Pancreas (tissue), 10 donors: Measurements from ENCODE around the gene PIMREG. TPM values are rescaled to one million over a fixed set of nuclear protein-coding genes. Genes with fewer than 3 reads are reported as not detected.

Source experiments
- ATAC-seq, 4 donors: fragments of 200-7000 bp; cut with Tn5 transposase; one replicate each; pipeline versions ENCODE4 v1.8.0 to v1.9.1; 2020; ENCODE audit warnings: mild to moderate bottlenecking in 4 of 4, moderate library complexity in 4 of 4
- DNase-seq, 6 donors: peaks; one replicate each; pipeline ENCODE4 v3.0.0-alpha.2; 2020
- FAIRE-seq: peaks from 2 replicates; lab custom pipeline; 2012; peaks lifted over from hg19 to GRCh38; lab: Jason Lieb, UNC
- H3K27ac ChIP-seq, 4 donors: fragments of 200-600 bp; sonication (generic); 1 replicate in 3 of 4; 2 replicates in 1 of 4; pipeline versions ENCODE4 v1.5.0 to v1.8.0; 2020
- H3K27me3 ChIP-seq, 4 donors: fragments of 200-600 bp; one replicate each; pipeline ENCODE4 v1.8.0; 2021
- H3K36me3 ChIP-seq, 3 donors: fragments of 200-600 bp; sonication (generic) in 1 of 3; one replicate each; pipeline versions ENCODE4 v1.5.0 to v1.8.0; 2020 to 2021
- H3K4me1 ChIP-seq, 3 donors: fragments of 200-600 bp; one replicate each; pipeline ENCODE4 v1.8.0; 2021
- H3K4me3 ChIP-seq, 4 donors: fragments of 200-600 bp; sonication (generic) in 2 of 4; one replicate each; pipeline versions ENCODE4 v1.5.0 to v1.8.0; 2020 to 2021
- H3K9me3 ChIP-seq, 4 donors: fragments of 200-600 bp; one replicate each; pipeline ENCODE4 v1.8.0; 2021
- CTCF ChIP-seq, 4 donors: fragments of 200-600 bp; sonication (generic) in 3 of 4; IDR thresholded peaks; one replicate each; pipeline versions ENCODE4 v1.5.0 to v1.8.0; 2021; ENCODE audit warnings: antibody characterized with exemption in 4 of 4
- WGBS, 2 donors: extraction: QIAGEN DNeasy Blood & Tissue Kit; methylation state at CpG; one replicate each; pipeline ENCODE4 v1.1.7; 2013; 5-methylcytosine and 5-hydroxymethylcytosine counted together
- intact Hi-C, 3 donors: fragments of 100-400 bp; cut with DNase I; formaldehyde crosslinking; loops; one replicate each; pipeline versions ENCODE4 v1.11.1 to v1.14.2; 2022
- polyA plus RNA-seq, 2 donors: library from polyadenylated mRNA; stranded (reverse); fragments of 200-250 nt; gene quantifications; one replicate each; pipeline ENCODE4 v1.2.3, GENCODE V29; 2013
- total RNA-seq, 6 donors: library from RNA; stranded (reverse); fragmentation: NEBNext Ultra II Directional in 4 of 6; extraction: Animal tissue kit (Norgen Biotek cat#: 25700) in 4 of 6; gene quantifications; one replicate each; pipeline versions ENCODE4 v1.2.1 to v1.2.4, GENCODE V29; 2021 to 2023
- donor health status: healthy with polysubstance abuse.
- donor health status: DM: no; HTN: no; CAD: no; lungs with moderate emphysema.
- donor health status: DM: no; HTN: no; CAD: no.
- donor health status: control.
- donor health status: control.
- donor health status: Bipolar disorder and iron deficiency.
- donor health status: DM: yes; HTN: yes; CAD: no.
- donor health status: DM: no; HTN: no; CAD: no.
- donor health status: DM: no; HTN: no; CAD: no.
- donor health status: DM: yes; HTN: yes; CAD: no.

The PIMREG gene
- total and polyA plus RNA-seq, 8 donors: 0.09 to 0.50 (median 0.14) TPM; not detected in 4

GRCh38 chr17:6470751-6471521, 26.7 kb downstream of the PIMREG start:
- Histone ChIP-seq H3K36me3 (no peaks in the 10 kb centered on the region), H3K27me3 (no peaks in the 10 kb centered on the region), H3K27ac (no peak overlapping the region), H3K4me1 (no peaks in the 10 kb centered on the region), H3K9me3 (no peaks in the 10 kb centered on the region), H3K4me3 (no peak overlapping the region)
- ATAC-seq: no peak
- DNase-seq: peak in 1 of 6 donors; percentile 61
- intact Hi-C loops: loop anchor here in 1 of 3 donors (10.0 kb wide), 1 partner anchor 174 kb away; the partner anchor contains the start of genes KIAA0753 and TXNDC17
- TF ChIP-seq CTCF (IDR thresholded peaks at IDR 0.05): no peak
- WGBS, 2 donors: 83 to 86% methylated on average over 9 to 17 of the region's 17 CpGs
- no peak for FAIRE-seq

GRCh38 chr17:6471531-6472465, 27.5 kb downstream of the PIMREG start:
- TF ChIP-seq CTCF (IDR thresholded peaks at IDR 0.05): no peak
- H3K27me3 ChIP-seq: no peaks in the 10 kb centered on the region
- DNase-seq (no peak), FAIRE-seq (no peak), ATAC-seq (no peak)
- no peaks in the 10 kb centered on the region for H3K4me1 ChIP-seq
- no peak overlapping the region for H3K27ac ChIP-seq
- H3K4me3 ChIP-seq: no peak overlapping the region
- H3K36me3 ChIP-seq: no peaks in the 10 kb centered on the region
- WGBS, 2 donors: 63 to 70% methylated on average over 19 of the region's 19 CpGs
- intact Hi-C loops: loop anchor here in 1 of 3 donors (10.0 kb wide), 1 partner anchor 173 kb away; the partner anchor contains the start of genes KIAA0753 and TXNDC17
- H3K9me3 ChIP-seq: no peaks in the 10 kb centered on the region

GRCh38 chr17:6472517-6472916, 28.3 kb downstream of the PIMREG start:
- intact Hi-C loops: loop anchor here in 1 of 3 donors (10.0 kb wide), 1 partner anchor 172 kb away; the partner anchor contains the start of genes KIAA0753 and TXNDC17
- Histone ChIP-seq H3K27me3 (no peaks in the 10 kb centered on the region), H3K27ac (no peak overlapping the region), H3K36me3 (no peaks in the 10 kb centered on the region), H3K4me1 (no peaks in the 10 kb centered on the region), H3K9me3 (no peaks in the 10 kb centered on the region), H3K4me3 (no peak overlapping the region)
- WGBS, 2 donors: 85 to 91% methylated on average over 10 of the region's 10 CpGs
- no peak for DNase-seq
- no peak for ATAC-seq
- TF ChIP-seq CTCF (IDR thresholded peaks at IDR 0.05): no peak
- no peak for FAIRE-seq

- FAIRE-seq (no peak), DNase-seq (peak; percentile 62 to 91 (median 82)), ATAC-seq (peak; percentile 90 to 98 (median 94))
- TF ChIP-seq CTCF (IDR thresholded peaks at IDR 0.05): peak; percentile 95 to 97 (median 96)
- Histone ChIP-seq H3K36me3 (no peaks in the 10 kb centered on the region), H3K9me3 (no peaks in the 10 kb centered on the region), H3K27ac (no peak overlapping the region), H3K4me1 (no peaks in the 10 kb centered on the region), H3K27me3 (no peaks in the 10 kb centered on the region), H3K4me3 (no peak overlapping the region)
- intact Hi-C loops: loop anchor here in 1 of 3 donors (10.0 kb wide), 1 partner anchor 172 kb away; the partner anchor contains the start of genes KIAA0753 and TXNDC17
- WGBS, 2 donors: 39 to 47% methylated on average over 14 of the region's 14 CpGs
Observed at GRCh38 chr17:6473128-6473767, 29.0 kb downstream of the PIMREG start.
